Measurements from ENCODE around the gene PLA2G2E.
"Not testable (repeated sequence)": the region's sequence is repeated elsewhere in the genome, so short reads cannot be mapped to it uniquely, and the experiment has no call there.

PLA2G2E gene

GRCh38 chr1:19882111-19883071 lies 41.0 kb downstream of the PLA2G2E start, which contains the start of gene OTUD3:
TSS of gene OTUD3 (plus strand) at chr1:19882395. CDS start at chr1:19882514, 119 bp downstream.
- peak; percentile 92 for DNase-seq (ENCODE audit: low read depth)

- DNase-seq (ENCODE audit: low read depth), result not testable (repeated sequence)
Measured at GRCh38 chr1:19880841-19881240, 42.6 kb downstream of the PLA2G2E start.

- DNase-seq (ENCODE audit: low read depth), result no peak
Measured at GRCh38 chr1:19879661-19880060, 43.8 kb downstream of the PLA2G2E start.

DNA sequence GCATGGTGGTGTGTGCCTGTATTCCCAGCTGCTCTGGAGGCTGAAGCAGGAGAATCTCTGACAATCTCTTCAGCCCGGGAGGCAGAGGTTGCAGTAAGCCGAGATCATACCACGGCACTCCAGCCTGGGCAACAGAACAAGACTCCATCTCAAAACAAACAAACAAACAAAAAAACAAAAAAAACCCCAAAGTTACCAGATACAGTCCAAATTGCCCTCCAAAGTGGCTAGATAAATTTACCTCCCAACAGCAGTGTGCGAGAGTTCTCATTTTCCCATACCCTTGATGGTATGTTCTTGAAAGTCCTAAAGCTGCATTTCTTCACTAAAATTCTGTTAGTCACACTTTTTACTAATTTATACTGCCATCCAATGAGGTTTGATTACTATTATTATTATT lies 44.2 kb downstream of the PLA2G2E start:
- DNase-seq (ENCODE audit: low read depth), result no peak

DNA sequence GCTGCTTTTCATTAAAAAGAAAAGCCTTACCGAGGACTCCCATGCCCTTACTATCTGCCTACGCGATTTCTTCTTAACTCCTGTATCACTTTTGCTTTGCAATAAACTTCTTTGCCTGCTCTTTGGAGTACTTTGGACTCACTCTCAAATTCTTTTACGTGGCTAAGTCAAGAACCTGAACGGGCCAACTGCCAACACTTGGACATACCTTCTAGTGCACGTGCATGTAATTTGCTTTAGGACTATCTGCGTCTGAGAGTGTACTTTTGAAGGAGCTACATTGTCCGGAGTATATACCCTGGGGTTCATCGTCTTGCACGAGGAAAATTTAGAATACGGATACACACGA lies 44.8 kb downstream of the PLA2G2E start:
- no peak for DNase-seq (ENCODE audit: low read depth)

DNA sequence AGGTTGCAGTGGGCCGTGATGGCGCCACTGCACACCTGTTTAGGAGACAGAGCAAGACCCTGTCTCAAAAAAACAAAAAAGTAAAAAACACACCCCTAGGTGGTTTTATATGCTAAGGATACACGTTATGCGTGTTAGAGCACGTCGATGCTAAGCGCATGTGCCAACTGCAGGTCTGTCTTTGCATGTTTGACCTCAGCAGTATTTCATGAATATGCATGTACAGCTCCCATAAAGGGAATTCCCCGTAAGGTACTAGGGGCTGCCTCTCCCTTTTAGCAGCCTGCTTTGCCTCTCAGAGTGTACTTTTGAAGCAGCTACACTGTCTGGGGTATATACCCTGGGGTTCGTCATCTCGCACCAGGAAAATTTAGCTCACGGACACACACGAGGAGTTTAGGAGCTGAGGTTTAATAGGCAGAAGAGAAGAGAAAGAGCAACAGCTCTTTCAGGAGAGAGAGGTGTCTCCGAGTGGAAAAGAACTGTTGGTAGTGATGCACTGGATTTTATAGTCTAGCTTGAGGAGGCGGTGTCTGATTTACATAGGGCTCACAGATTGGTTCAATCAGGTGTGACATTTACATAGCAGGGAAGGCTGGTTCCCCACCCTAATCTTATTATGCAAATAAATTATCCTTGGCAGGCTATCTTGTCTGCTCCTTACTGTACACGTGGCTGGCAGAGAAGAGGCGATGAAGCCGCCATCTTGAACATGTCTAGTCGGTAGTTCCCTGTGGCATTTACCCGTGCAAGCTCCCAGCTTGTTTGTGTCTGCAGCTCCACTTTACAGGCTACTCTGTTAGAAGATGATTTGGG lies 45.4 kb downstream of the PLA2G2E start:
- DNase-seq (ENCODE audit: low read depth), result no peak

DNA sequence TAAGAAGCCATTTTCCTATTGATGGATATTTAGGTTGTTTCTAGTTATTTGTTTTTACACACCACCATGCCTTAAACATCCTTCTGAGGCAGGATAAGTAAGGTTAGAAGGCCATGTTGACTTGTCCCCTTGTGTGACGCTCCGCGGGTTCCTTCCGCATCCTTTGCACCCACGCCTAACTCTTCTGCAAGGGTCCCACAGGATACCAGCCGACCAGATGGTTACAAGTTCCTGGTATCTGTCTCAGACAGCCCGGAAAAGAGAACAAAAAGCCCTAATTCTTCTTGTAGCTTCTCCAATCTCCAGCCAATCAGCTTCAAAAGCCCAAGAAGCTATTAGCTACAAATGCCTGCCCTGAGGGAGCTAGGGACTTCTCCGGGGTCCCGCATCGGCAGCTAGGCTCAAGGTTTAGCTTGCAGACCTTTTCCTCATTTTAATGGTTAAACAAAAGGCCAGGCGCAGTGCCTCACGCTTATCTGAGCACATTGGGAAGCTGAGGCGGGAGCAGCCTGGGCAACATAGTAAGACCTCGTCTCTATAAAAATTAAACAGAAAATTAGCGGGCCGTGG lies 46.2 kb downstream of the PLA2G2E start:
- DNase-seq (ENCODE audit: low read depth), result no peak

- DNase-seq (ENCODE audit: low read depth), result no peak
Measured at GRCh38 chr1:19872190-19872589, 51.2 kb downstream of the PLA2G2E start.

Data from stimulated activated CD8-positive, alpha-beta memory T cell treated with anti-CD3 and anti-CD28 coated beads, Interleukin-4, amount 100 ng/mL, for 24 hours (primary cell).